ENCODE data around the gene IL1RAPL1.

- no peak for TF ChIP-seq CTCF (IDR thresholded peaks at IDR 0.05)
- TF ChIP-seq POLR2A (IDR thresholded peaks at IDR 0.05): no peak
These were observed 954.9 kb downstream of the IL1RAPL1 start for GRCh38 chrX:29542152-29542551.

Measured in thyroid gland (tissue), 4 donors.